Measurements from ENCODE around the gene HAUS5.

The HAUS5 gene

GRCh38 chr19:35644206-35644986, 31.9 kb downstream of the HAUS5 start:
- TF ChIP-seq EP300 (IDR thresholded peaks at IDR 0.05; ENCODE audit: borderline replicate concordance): no peak
- TF ChIP-seq USF1 (IDR thresholded peaks at IDR 0.05): no peak
- TF ChIP-seq CEBPB (IDR thresholded peaks at IDR 0.05): no peak
- TF ChIP-seq RAD21 (IDR thresholded peaks at IDR 0.05; ENCODE audit: low read depth): no peak
- no peak for TF ChIP-seq YY1 (IDR thresholded peaks at IDR 0.05; ENCODE audit: low read depth)
- TF ChIP-seq EGR1 (IDR thresholded peaks at IDR 0.05): no peak
- TF ChIP-seq TCF12 (IDR thresholded peaks at IDR 0.05; ENCODE audit: low read depth): 0 out of 2 replicates have a peak, but pooled peaks have one; percentile 7
- no peak for TF ChIP-seq CREB1 (IDR thresholded peaks at IDR 0.05; ENCODE audit: low read depth)
- TF ChIP-seq REST (IDR thresholded peaks at IDR 0.05; ENCODE audit: low read depth): peak; percentile 65
- no peak for TF ChIP-seq TAF1 (IDR thresholded peaks at IDR 0.05; ENCODE audit: low read depth)
- TF ChIP-seq TEAD4 (IDR thresholded peaks at IDR 0.05): no peak
- no peak for TF ChIP-seq FOXM1 (IDR thresholded peaks at IDR 0.05; ENCODE audit: borderline replicate concordance, low read depth)
- TF ChIP-seq ZBTB7A (IDR thresholded peaks at IDR 0.05; ENCODE audit: low read depth): peak; percentile 41; the same call in 1 of the 2 replicates
- no peak; the same call in none of the 2 replicates for TF ChIP-seq MAX (IDR thresholded peaks at IDR 0.05)
- TF ChIP-seq NFIC (IDR thresholded peaks at IDR 0.05): no peak

- TF ChIP-seq NFIC (IDR thresholded peaks at IDR 0.05) (no peak), MAX (IDR thresholded peaks at IDR 0.05) (no peak), TEAD4 (IDR thresholded peaks at IDR 0.05) (no peak), EP300 (IDR thresholded peaks at IDR 0.05; ENCODE audit: borderline replicate concordance) (no peak), EGR1 (IDR thresholded peaks at IDR 0.05) (no peak), CREB1 (IDR thresholded peaks at IDR 0.05; ENCODE audit: low read depth) (no peak), CEBPB (IDR thresholded peaks at IDR 0.05) (no peak), RAD21 (IDR thresholded peaks at IDR 0.05; ENCODE audit: low read depth) (no peak), FOXM1 (IDR thresholded peaks at IDR 0.05; ENCODE audit: borderline replicate concordance, low read depth) (no peak), TCF12 (IDR thresholded peaks at IDR 0.05; ENCODE audit: low read depth) (no peak), ZBTB7A (IDR thresholded peaks at IDR 0.05; ENCODE audit: low read depth) (no peak)
These were observed 32.6 kb downstream of the HAUS5 start for GRCh38 chr19:35644987-35645679.

- no peak for TF ChIP-seq FOXM1 (IDR thresholded peaks at IDR 0.05; ENCODE audit: borderline replicate concordance, low read depth)
- no peak for TF ChIP-seq TCF12 (IDR thresholded peaks at IDR 0.05; ENCODE audit: low read depth)
- no peak for TF ChIP-seq NFIC (IDR thresholded peaks at IDR 0.05)
- TF ChIP-seq TEAD4 (IDR thresholded peaks at IDR 0.05): no peak
- TF ChIP-seq USF1 (IDR thresholded peaks at IDR 0.05): no peak
- TF ChIP-seq CEBPB (IDR thresholded peaks at IDR 0.05): no peak
- TF ChIP-seq TAF1 (IDR thresholded peaks at IDR 0.05; ENCODE audit: low read depth): no peak
- no peak for TF ChIP-seq YY1 (IDR thresholded peaks at IDR 0.05; ENCODE audit: low read depth)
- no peak for TF ChIP-seq EP300 (IDR thresholded peaks at IDR 0.05; ENCODE audit: borderline replicate concordance)
- TF ChIP-seq EGR1 (IDR thresholded peaks at IDR 0.05): no peak
- no peak for TF ChIP-seq ZBTB7A (IDR thresholded peaks at IDR 0.05; ENCODE audit: low read depth)
- TF ChIP-seq REST (IDR thresholded peaks at IDR 0.05; ENCODE audit: low read depth): no peak
- no peak for TF ChIP-seq CREB1 (IDR thresholded peaks at IDR 0.05; ENCODE audit: low read depth)
- TF ChIP-seq MAX (IDR thresholded peaks at IDR 0.05): no peak
- TF ChIP-seq RAD21 (IDR thresholded peaks at IDR 0.05; ENCODE audit: low read depth): no peak
These were observed 33.4 kb downstream of the HAUS5 start for GRCh38 chr19:35645680-35646511.

Measured in Ishikawa (cell line).